Measurements from ENCODE around the gene TP53I13.

DNA sequence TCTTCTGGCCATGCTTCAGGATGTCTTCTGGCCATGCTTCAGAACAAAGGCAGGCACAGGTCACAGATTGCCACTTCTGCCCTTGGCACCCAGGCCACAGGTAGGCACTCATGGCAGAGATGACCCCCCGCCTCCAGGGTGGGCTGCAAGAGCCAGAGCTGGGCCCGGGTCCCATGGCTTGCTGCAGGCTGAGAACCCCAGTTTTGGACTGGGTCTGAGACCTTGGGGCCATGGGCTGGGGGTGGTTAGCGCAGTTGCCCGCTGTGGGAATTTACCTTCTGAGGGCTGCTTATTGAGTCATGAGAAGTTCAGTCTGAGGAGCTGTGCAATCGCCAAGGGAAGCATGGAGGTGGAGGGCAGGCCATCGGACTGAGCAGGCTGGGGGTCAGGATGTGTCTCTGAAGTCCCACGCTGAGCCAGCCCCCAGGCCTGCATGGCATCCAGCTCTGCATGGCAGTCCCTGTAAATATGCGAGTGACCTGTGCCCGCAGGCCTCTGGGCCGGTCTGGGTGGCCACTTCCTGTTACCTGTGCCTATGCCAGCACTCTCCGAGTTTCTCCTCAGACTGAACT is 26.1 kb downstream of the TP53I13 start:
- TF ChIP-seq, protein P1, sequence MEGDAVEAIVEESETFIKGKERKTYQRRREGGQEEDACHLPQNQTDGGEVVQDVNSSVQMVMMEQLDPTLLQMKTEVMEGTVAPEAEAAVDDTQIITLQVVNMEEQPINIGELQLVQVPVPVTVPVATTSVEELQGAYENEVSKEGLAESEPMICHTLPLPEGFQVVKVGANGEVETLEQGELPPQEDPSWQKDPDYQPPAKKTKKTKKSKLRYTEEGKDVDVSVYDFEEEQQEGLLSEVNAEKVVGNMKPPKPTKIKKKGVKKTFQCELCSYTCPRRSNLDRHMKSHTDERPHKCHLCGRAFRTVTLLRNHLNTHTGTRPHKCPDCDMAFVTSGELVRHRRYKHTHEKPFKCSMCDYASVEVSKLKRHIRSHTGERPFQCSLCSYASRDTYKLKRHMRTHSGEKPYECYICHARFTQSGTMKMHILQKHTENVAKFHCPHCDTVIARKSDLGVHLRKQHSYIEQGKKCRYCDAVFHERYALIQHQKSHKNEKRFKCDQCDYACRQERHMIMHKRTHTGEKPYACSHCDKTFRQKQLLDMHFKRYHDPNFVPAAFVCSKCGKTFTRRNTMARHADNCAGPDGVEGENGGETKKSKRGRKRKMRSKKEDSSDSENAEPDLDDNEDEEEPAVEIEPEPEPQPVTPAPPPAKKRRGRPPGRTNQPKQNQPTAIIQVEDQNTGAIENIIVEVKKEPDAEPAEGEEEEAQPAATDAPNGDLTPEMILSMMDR (IDR thresholded peaks at IDR 0.05): no peak
- no peak for TF ChIP-seq POLR2A (IDR thresholded peaks at IDR 0.05)

Data from Peyer's patch (tissue), 4 donors.